ENCODE measurements around the gene C11orf91. TPM values are rescaled to one million over a fixed set of nuclear protein-coding genes. Genes with fewer than 3 reads are reported as not detected.
"Not testable (repeated sequence)": the region's sequence is repeated elsewhere in the genome, so short reads cannot be mapped to it uniquely, and the experiment has no call there.

C11orf91 gene
- total RNA-seq, 2 donors from 2014 or later, result 1.0 TPM; not detected in 1

- Mint-ChIP-seq H3K9me3 (no peaks in the 10 kb centered on the region), H3K4me3 (no peak overlapping the region), H3K36me3 (ENCODE audit: low read depth) (peaks cover 1% of the 10 kb centered on the region), H3K27me3 (ENCODE audit: insufficient read depth) (peaks cover 18% of the 10 kb centered on the region), H3K4me1 (peaks cover 11% of the 10 kb centered on the region), H3K27ac (no peak overlapping the region)
- TF ChIP-seq CTCF (conservative IDR thresholded peaks at IDR 0.05), result no peak
- Histone ChIP-seq H3K4me3 (ENCODE audit: low read length) (no peak overlapping the region), H3K36me3 (ENCODE audit: control insufficient read depth, insufficient read depth, low read length) (no peaks in the 10 kb centered on the region), H3K9me3 (ENCODE audit: control insufficient read depth, low read length) (no peaks in the 10 kb centered on the region), H3K27ac (ENCODE audit: low read depth, low read length) (no peak overlapping the region), H3K4me1 (ENCODE audit: control insufficient read depth, insufficient read depth, low read length) (no peaks in the 10 kb centered on the region), H3K9ac (ENCODE audit: extremely low read depth, low read length, poor library complexity, severe bottlenecking) (no peak overlapping the region), H3K27me3 (ENCODE audit: control insufficient read depth, insufficient read depth, low read length, poor library complexity, severe bottlenecking) (no peaks in the 10 kb centered on the region)
- 89 to 100% methylated on average over 1 to 6 of the region's 6 CpGs for WGBS, 2 experiments (ENCODE audit: insufficient coverage in 1 of 2, insufficient read length in 1 of 2)
- no peak for DNase-seq
These were observed 36.5 kb downstream of the C11orf91 start for GRCh38 chr11:33664166-33664565.

GRCh38 chr11:33663121-33663520 is 37.5 kb downstream of the C11orf91 start:
- Histone ChIP-seq H3K27ac (ENCODE audit: low read depth, low read length) (no peak overlapping the region), H3K4me3 (ENCODE audit: low read length) (no peak overlapping the region), H3K9ac (ENCODE audit: extremely low read depth, low read length, poor library complexity, severe bottlenecking) (no peak overlapping the region), H3K36me3 (ENCODE audit: control insufficient read depth, insufficient read depth, low read length) (no peaks in the 10 kb centered on the region), H3K27me3 (ENCODE audit: control insufficient read depth, insufficient read depth, low read length, poor library complexity, severe bottlenecking) (no peaks in the 10 kb centered on the region), H3K4me1 (ENCODE audit: control insufficient read depth, insufficient read depth, low read length) (no peaks in the 10 kb centered on the region), H3K9me3 (ENCODE audit: control insufficient read depth, low read length) (no peaks in the 10 kb centered on the region)
- peaks cover 1% of the 10 kb centered on the region for H3K36me3 Mint-ChIP-seq (ENCODE audit: low read depth)
- TF ChIP-seq CTCF (conservative IDR thresholded peaks at IDR 0.05), result no peak
- H3K4me3 Mint-ChIP-seq, result no peak overlapping the region
- no peak for DNase-seq
- no peaks in the 10 kb centered on the region for H3K9me3 Mint-ChIP-seq
- no peak overlapping the region for H3K27ac Mint-ChIP-seq
- peaks cover 18% of the 10 kb centered on the region for H3K27me3 Mint-ChIP-seq (ENCODE audit: insufficient read depth)
- peaks cover 11% of the 10 kb centered on the region for H3K4me1 Mint-ChIP-seq

- 88 to 91% methylated on average over 1 to 7 of the region's 7 CpGs for WGBS, 2 experiments (ENCODE audit: insufficient coverage in 1 of 2, insufficient read length in 1 of 2)
- not testable (repeated sequence) for H3K9ac ChIP-seq (ENCODE audit: extremely low read depth, low read length, poor library complexity, severe bottlenecking); H3K36me3 ChIP-seq (ENCODE audit: control insufficient read depth, insufficient read depth, low read length); H3K9me3 Mint-ChIP-seq; H3K4me3 ChIP-seq (ENCODE audit: low read length); H3K9me3 ChIP-seq (ENCODE audit: control insufficient read depth, low read length); H3K4me1 ChIP-seq (ENCODE audit: control insufficient read depth, insufficient read depth, low read length); H3K36me3 Mint-ChIP-seq (ENCODE audit: low read depth); DNase-seq; H3K27me3 ChIP-seq (ENCODE audit: control insufficient read depth, insufficient read depth, low read length, poor library complexity, severe bottlenecking); H3K27ac Mint-ChIP-seq; H3K4me3 Mint-ChIP-seq; H3K27ac ChIP-seq (ENCODE audit: low read depth, low read length)
- Mint-ChIP-seq H3K27me3 (ENCODE audit: insufficient read depth) (peaks cover 18% of the 10 kb centered on the region), H3K4me1 (peaks cover 11% of the 10 kb centered on the region)
These were observed 39.1 kb downstream of the C11orf91 start for GRCh38 chr11:33661526-33661925.

- no peaks in the 10 kb centered on the region for H3K9me3 Mint-ChIP-seq
- no peak overlapping the region for H3K27ac ChIP-seq (ENCODE audit: low read depth, low read length)
- TF ChIP-seq CTCF (conservative IDR thresholded peaks at IDR 0.05), result no peak
- H3K4me1 Mint-ChIP-seq, result peaks cover 11% of the 10 kb centered on the region
- no peak overlapping the region for H3K4me3 ChIP-seq (ENCODE audit: low read length)
- DNase-seq, result no peak
- H3K9me3 ChIP-seq (ENCODE audit: control insufficient read depth, low read length), result no peaks in the 10 kb centered on the region
- H3K36me3 Mint-ChIP-seq (ENCODE audit: low read depth), result peaks cover 1% of the 10 kb centered on the region
- WGBS, 2 experiments (ENCODE audit: insufficient coverage in 1 of 2, insufficient read length in 1 of 2), result 98 to 100% methylated on average over 1 to 3 of the region's 4 CpGs
- no peak overlapping the region for H3K9ac ChIP-seq (ENCODE audit: extremely low read depth, low read length, poor library complexity, severe bottlenecking)
- no peak overlapping the region for H3K4me3 Mint-ChIP-seq
- no peaks in the 10 kb centered on the region for H3K4me1 ChIP-seq (ENCODE audit: control insufficient read depth, insufficient read depth, low read length)
- H3K27me3 ChIP-seq (ENCODE audit: control insufficient read depth, insufficient read depth, low read length, poor library complexity, severe bottlenecking), result no peaks in the 10 kb centered on the region
- peaks cover 20% of the 10 kb centered on the region for H3K27me3 Mint-ChIP-seq (ENCODE audit: insufficient read depth)
- no peak overlapping the region for H3K27ac Mint-ChIP-seq
- no peaks in the 10 kb centered on the region for H3K36me3 ChIP-seq (ENCODE audit: control insufficient read depth, insufficient read depth, low read length)
These were observed 39.7 kb downstream of the C11orf91 start for GRCh38 chr11:33660962-33661361.
